ENCODE data around the gene APOBEC3C. TPM values are rescaled to one million over a fixed set of nuclear protein-coding genes. Genes with fewer than 3 reads are reported as not detected.
A peak's percentile ranks its signal among the peaks of the same experiment; 100 is the strongest.
"Not testable (repeated sequence)": the region's sequence is repeated elsewhere in the genome, so short reads cannot be mapped to it uniquely, and the experiment has no call there.

Gene APOBEC3C
- total RNA-seq, 1 donor from 2014 or later: 41.4 TPM

GRCh38 chr22:38981992-38982927, 31.8 kb upstream of the APOBEC3C start, which contains the start of gene APOBEC3B:
TSS of gene APOBEC3B (plus strand) at chr22:38982347. CDS start at chr22:38982454, 107 bp downstream.
- peak; percentile 90 for DNase-seq (ENCODE audit: low spot score)

DNA sequence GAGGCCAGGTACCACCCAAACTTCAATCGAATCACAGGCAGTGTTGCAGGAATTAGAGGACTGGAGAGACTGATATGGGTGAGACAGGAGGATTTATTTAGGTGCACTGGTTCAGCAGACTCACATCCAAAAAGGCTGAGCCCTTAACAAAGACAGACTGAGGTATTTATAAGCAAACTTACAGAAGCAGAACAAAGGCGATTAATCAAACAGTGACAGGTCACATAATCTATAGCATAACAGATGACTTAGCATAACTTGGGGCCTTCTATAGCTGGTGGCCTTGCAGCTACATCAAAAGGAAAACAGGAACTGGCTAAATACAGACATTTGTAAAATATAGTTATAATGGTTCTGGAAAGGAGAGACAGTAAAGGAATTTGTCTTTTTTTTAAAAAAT, 29.8 kb upstream of the APOBEC3C start:
- DNase-seq (ENCODE audit: low spot score): no peak

DNA sequence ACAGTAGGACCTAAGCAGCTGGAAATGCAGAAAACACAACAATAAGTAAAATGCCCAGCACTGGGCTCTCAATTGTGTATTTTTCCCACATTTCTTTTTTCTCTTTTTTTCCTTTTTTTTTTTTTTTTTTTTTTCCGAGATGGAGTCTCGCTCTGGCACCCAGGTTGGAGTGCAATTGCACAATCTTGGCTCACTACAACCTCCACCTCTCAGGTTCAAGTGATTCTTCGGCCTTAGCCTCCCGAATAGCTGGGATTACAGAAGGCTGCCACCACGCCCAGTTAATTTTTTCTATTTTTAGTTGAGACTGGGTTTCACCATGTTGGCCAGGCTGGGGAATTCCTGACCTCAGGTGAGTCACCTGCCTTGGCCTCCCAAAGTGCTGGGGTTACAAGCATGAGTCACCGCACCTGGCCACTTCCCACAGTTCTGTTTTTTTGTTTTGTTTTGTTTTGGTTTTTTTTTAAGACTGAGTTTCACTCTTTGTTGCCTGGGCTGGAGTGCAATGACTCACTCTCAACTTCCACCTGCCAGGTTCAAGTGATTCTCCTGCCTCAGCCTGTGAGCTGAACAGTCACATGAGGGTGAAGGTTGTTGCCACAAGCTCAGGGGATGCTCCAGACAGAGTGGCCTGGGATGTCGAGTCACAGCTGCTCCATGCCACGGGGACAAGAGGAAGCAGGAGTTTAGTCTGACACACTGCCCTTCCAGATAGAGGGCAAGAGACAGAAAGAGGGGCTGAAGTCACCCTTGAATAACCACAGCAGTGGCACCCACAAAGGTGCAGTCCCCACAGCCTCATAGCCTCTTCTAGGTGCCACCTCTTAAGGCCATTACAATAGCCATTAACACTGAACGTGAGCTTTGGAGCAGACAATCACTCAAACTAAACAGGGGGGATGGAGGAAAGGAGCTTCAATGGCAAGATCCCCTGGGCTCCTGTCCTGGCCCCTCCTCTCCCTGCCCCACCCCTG, 29.0 kb upstream of the APOBEC3C start:
- peak; percentile 77 for DNase-seq (ENCODE audit: low spot score)

DNA sequence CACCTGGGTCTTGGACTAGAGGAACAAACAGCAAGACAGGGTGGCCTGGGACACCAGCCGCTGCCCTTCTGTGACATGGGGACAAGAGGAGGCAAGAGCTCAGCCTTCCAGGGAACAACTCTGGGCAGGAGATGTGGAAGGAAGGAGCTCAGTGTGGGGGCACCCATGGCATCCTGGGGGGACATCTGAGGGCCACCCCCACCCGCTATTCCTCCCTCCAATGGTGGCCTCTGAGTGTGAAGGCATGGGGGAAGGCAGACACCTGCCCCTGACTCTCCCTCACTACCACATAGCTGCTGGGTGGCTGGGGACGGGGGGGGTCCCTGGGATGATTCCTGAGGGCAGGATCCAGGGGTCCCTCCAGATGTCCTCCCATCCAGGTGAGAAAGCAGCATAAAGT, 27.4 kb upstream of the APOBEC3C start:
- no peak for DNase-seq (ENCODE audit: low spot score)

GRCh38 chr22:38987171-38987895, 26.7 kb upstream of the APOBEC3C start:
- DNase-seq (ENCODE audit: low spot score): no peak

- no peak for DNase-seq (ENCODE audit: low spot score)
Observed at GRCh38 chr22:38989466-38989865, 24.6 kb upstream of the APOBEC3C start.

DNA sequence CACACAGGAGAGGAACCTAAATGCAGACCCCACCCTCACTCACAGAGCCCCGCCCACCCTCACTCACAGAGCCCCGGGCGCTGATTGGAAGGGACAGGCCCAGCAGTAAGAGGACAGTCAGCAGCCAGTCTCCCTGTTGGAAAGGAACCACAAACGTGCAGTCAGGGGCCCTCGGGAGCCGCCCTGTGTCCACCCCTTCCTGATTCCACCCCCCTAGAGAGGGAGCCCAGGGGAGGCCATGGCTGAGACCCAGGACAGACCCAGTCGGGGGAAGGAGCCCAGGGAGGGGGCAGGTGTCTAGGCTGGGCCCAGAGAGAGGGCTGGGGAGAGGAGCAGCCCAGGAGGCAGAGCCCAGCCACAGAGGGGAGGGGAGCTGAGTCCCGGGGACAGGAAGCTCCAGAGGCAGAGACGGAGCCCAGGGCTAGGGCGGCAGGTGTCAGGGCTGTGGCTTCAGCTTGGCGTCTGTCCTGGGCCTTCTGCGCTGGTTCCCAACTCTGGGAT, 21.1 kb upstream of the APOBEC3C start:
- DNase-seq (ENCODE audit: low spot score): not testable (repeated sequence)

GRCh38 chr22:38996105-38996504, 18.0 kb upstream of the APOBEC3C start:
- DNase-seq (ENCODE audit: low spot score): no peak

DNA sequence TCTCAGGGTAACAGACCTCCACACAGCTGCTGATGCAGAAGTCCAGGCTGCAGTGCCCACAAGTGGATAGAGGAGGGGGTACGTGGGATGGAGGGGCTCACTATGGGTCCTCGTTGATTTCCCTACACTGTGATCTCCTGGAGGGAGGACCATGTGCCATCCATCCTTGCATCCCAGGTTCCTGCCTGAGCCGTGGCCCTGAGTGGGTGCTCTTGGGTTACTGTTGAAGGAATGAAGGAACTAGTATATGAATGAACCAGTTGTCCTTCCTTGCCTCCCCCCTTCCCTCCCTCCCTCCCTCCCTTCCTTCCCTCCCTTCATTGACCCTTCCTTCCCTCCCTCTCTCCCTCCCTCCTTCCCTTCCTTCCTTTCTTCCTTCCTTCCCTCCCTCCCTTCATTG, 16.5 kb upstream of the APOBEC3C start:
- no peak for DNase-seq (ENCODE audit: low spot score)

GRCh38 chr22:39003165-39003638, 10.9 kb upstream of the APOBEC3C start:
- peak; percentile 86 for DNase-seq (ENCODE audit: low spot score)

DNA sequence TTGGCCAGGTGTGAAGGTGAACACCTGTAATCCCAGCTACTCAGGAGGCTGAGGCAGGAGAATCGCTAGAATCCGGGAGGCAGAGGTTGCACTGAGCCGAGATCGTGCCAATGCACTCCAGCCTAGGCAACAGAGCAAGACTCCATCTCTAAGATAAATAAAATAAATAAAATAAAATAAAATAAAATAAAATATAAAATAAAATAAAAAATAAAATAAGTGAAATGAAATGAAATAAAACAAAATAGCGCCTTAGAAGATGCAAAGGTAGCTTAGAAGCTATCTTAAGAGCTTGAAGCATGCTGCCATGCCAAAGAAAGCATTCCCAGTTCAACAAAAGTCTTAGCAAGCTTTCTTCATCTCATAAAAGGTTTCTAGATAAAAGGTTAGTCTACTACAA, 6.9 kb upstream of the APOBEC3C start:
- no peak for DNase-seq (ENCODE audit: low spot score)

DNA sequence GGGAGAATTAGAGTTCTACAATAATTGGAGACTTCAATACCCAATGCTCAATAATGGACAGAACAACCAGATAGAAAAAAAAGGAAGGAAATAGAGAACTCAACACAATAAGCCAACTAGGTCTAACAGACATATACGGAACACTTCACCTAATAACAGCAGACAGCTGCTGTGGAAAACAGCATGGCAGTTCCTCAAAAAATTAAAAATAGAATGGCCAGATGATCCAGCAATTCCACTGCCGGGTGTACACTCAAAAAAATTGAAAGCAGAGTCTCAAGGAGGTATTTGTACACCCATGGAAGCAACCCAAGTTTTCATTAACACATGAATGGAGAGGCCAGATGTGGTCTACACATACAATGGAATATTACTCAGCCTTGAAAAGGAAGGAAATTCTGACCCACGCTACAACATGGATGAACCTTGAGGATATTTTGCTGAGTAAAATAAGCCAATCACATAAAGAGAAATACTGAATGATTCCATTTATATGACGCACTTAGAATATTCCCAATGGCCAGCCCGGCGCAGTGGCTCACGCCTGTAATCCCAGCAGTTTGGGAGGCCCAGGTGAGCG, 5.7 kb upstream of the APOBEC3C start:
- DNase-seq (ENCODE audit: low spot score): not testable (repeated sequence)

- DNase-seq (ENCODE audit: low spot score): no peak
Observed at GRCh38 chr22:39010946-39011345, 3.1 kb upstream of the APOBEC3C start.

- no peak for DNase-seq (ENCODE audit: low spot score)
Observed at GRCh38 chr22:39012533-39013511, 1.2 kb upstream of the APOBEC3C start.

- not testable (repeated sequence) for DNase-seq (ENCODE audit: low spot score)
Observed at GRCh38 chr22:39013561-39013941, 506 bp upstream of the APOBEC3C start.

DNA sequence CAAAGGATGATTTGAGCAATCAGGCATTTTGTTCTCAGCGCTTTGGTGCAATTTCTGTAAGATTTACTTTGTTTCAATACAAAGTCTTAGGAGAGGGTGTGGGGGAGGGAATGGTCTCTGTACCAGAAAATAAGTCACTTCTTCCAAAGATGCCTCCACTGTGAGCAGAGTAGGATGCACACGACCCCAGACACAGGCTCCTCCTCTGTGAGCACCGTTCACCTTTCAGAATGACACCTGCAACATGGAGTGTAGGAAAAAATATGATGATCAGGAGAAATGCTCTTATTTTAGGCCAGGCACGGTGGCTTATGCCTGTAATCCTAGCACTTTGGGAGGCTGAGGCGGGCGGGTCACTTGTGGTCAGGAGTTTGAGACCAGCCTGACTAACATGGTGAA, 665 bp downstream of the APOBEC3C start:
- DNase-seq (ENCODE audit: low spot score): not testable (repeated sequence)

DNA sequence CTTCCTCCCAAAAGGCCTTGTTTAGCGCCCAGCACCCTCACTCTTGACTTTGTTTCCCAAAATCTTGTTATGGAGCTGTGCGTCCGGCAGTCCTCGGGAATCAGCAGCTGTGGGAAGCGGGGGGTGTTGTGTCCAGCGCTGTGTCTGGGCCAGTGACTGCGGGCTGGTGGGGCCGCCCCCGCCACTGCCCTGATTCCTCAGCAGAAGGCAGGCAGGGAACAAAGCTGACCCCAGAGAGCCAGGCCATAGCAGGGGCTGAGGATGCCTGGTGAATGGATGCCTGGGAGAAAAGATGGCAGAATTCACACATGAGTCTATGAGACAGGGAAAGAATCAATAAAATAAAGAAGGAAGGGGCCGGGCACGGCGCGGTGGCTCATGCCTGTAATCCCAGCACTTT, 2.5 kb downstream of the APOBEC3C start:
- DNase-seq (ENCODE audit: low spot score): no peak

DNA sequence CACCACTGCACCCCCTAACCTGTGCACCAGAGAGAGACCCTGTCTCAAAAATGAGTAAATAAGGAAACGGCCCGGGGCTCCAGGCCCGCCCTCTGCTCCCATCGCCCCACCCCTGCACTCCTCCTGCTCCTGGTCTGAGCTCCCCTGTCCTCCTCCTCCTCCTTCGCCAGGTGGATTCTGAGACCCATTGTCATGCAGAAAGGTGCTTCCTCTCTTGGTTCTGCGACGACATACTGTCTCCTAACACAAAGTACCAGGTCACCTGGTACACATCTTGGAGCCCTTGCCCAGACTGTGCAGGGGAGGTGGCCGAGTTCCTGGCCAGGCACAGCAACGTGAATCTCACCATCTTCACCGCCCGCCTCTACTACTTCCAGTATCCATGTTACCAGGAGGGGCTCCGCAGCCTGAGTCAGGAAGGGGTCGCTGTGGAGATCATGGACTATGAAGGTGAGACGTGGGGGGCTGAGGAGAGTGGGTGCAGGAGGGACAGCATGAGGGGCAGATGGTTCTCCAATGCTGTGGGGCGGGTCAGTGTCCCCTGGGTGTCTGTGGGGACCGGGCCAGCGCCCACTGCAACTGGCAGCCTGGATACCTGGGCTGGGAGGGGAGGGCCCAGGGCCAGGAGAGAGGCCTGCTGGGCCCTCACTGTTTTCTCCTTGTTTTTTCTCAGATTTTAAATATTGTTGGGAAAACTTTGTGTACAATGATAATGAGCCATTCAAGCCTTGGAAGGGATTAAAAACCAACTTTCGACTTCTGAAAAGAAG, 3.7 kb downstream of the APOBEC3C start:
- DNase-seq (ENCODE audit: low spot score): no peak

Data from ureter (tissue), 1 donor.